CD4-positive, alpha-beta T cell (primary cell): Measurements from ENCODE around the gene RIPK4. TPM values are rescaled to one million over a fixed set of nuclear protein-coding genes. Genes with fewer than 3 reads are reported as not detected.

Experiments used
- ATAC-seq: fragments of 200-7000 bp; cut with Tn5 transposase; one replicate; pipeline ENCODE4 v1.10.0; 2022; ENCODE audit warnings: mild to moderate bottlenecking; ENCODE audit not compliant: poor library complexity
- CTCF ChIA-PET: fragments of 350-600 bp; sonication (Branson Sonifier 250); formaldehyde crosslinking; loops from one replicate; lab custom pipeline; 2021; ENCODE audit warnings: antibody characterized with exemption, inconsistent platforms; lab: Charles Lee
- POLR2A ChIA-PET: fragments of 350-600 bp; sonication (Branson Sonifier 250); formaldehyde crosslinking; loops from one replicate; lab custom pipeline; 2021; ENCODE audit warnings: antibody characterized with exemption, inconsistent platforms; lab: Charles Lee
- DNase-seq, 14 experiments: peaks; one replicate each; pipeline ENCODE4 v3.0.0-alpha.2; 2013 to 2020; ENCODE audit warnings: mixed read lengths in 2 of 14
- H3K27ac ChIP-seq, 2 donors: one replicate each; pipeline versions ENCODE4 v1.5.1 to v1.7.0; 2013; ENCODE audit warnings: low read length in 2 of 2, low read depth in 1 of 2, mild to moderate bottlenecking in 1 of 2
- H3K27me3 ChIP-seq, 2 experiments: 1 replicate in 1 of 2; 2 replicates in 1 of 2; pipeline versions ENCODE4 v1.6.1 to v1.7.0; 2013; ENCODE audit warnings: low read length in 2 of 2, control low read depth in 1 of 2, mild to moderate bottlenecking in 1 of 2, moderate library complexity in 1 of 2; ENCODE audit not compliant: insufficient read depth in 2 of 2, control insufficient read depth in 1 of 2
- H3K36me3 ChIP-seq: one replicate; pipeline ENCODE4 v1.6.1; 2013; ENCODE audit warnings: low read length, control low read depth; ENCODE audit not compliant: insufficient read depth
- H3K4me1 ChIP-seq: one replicate; pipeline ENCODE4 v1.6.1; 2013; ENCODE audit warnings: low read length, control low read depth; ENCODE audit not compliant: insufficient read depth
- H3K4me3 ChIP-seq: one replicate; pipeline ENCODE4 v1.5.1; 2013; ENCODE audit warnings: mild to moderate bottlenecking, low read length, moderate library complexity
- H3K9me3 ChIP-seq, 2 experiments: 1 replicate in 1 of 2; 2 replicates in 1 of 2; pipeline versions ENCODE4 v1.6.1 to v1.7.0; 2013; ENCODE audit warnings: low read length in 2 of 2, mild to moderate bottlenecking in 2 of 2, control low read depth in 1 of 2, moderate library complexity in 1 of 2; ENCODE audit not compliant: control insufficient read depth in 1 of 2, insufficient read depth in 1 of 2
- H3K27ac Mint-ChIP-seq: one replicate; pipeline ENCODE4 v1.8.0; 2020; ENCODE audit warnings: mixed read lengths
- H3K27me3 Mint-ChIP-seq: one replicate; pipeline ENCODE4 v1.8.0; 2021; ENCODE audit warnings: mixed read lengths
- H3K36me3 Mint-ChIP-seq: one replicate; pipeline ENCODE4 v1.8.0; 2021; ENCODE audit warnings: low read depth, mixed read lengths
- H3K4me1 Mint-ChIP-seq: one replicate; pipeline ENCODE4 v1.8.0; 2021; ENCODE audit warnings: low read depth, mixed read lengths
- H3K4me3 Mint-ChIP-seq: one replicate; pipeline ENCODE4 v1.8.0; 2020; ENCODE audit warnings: mild to moderate bottlenecking, mixed read lengths
- H3K9me3 Mint-ChIP-seq: one replicate; pipeline ENCODE4 v1.8.0; 2020; ENCODE audit warnings: mixed read lengths
- intact Hi-C, 2 experiments: fragments of 100-400 bp; cut with DNase I in 1 of 2; cut with micrococcal nuclease in 1 of 2; formaldehyde crosslinking; loops; one replicate each; pipeline versions ENCODE4 v1.15.1 to v1.9.0; 2023 to 2025; cut with DNase I, micrococcal nuclease
- total RNA-seq, 174 experiments: library from RNA in 2 of 174; stranded (reverse) in 2 of 174; gene quantifications; one replicate each; pipeline ENCODE4 v1.2.3 and lab custom pipeline; 2021 to 2026
- TF ChIP-seq, protein P1 (sequence below): fragments of 200-600 bp; IDR thresholded peaks from one replicate; pipeline ENCODE4 v1.8.0; 2022; ENCODE audit warnings: antibody characterized with exemption, mild to moderate bottlenecking

RIPK4 gene
- total RNA-seq, 2 experiments from 2014 or later: 2.5 to 3.0 TPM

DNA sequence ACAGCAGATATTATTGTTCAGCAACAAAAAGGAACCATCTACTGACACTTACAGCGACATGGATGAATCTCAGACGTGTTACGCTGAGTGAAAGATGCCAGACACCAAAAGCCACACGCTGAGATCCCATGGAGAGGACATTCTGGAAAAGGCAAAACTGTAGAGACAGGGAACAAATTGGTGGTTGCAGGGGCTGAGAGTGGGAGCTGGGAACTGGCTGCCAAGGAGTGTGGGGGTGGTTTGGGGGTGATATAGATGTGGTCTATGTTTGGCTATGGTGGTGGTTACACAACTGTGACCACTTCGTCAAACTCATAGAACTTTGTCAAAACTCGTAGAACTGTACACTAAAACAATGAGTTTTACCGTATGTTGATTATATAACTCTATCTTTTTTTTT, 57.7 kb downstream of the RIPK4 start:
- intact Hi-C loops: no loop called here
- ChIA-PET CTCF (no interaction called here), POLR2A (no interaction called here)
- H3K4me3 Mint-ChIP-seq: no peak overlapping the region
- H3K4me3 ChIP-seq: no peak overlapping the region
- H3K9me3 Mint-ChIP-seq: no peaks in the 10 kb centered on the region
- no peaks in the 10 kb centered on the region for H3K4me1 ChIP-seq
- peaks cover 18 to 36% of the 10 kb centered on the region in 2 experiments for H3K27me3 ChIP-seq
- H3K27ac Mint-ChIP-seq: no peak overlapping the region
- DNase-seq: no peak
- H3K4me1 Mint-ChIP-seq: no peaks in the 10 kb centered on the region
- ATAC-seq: no peak
- H3K27ac ChIP-seq: no peak overlapping the region
- H3K36me3 Mint-ChIP-seq: no peaks in the 10 kb centered on the region
- TF ChIP-seq, protein P1, sequence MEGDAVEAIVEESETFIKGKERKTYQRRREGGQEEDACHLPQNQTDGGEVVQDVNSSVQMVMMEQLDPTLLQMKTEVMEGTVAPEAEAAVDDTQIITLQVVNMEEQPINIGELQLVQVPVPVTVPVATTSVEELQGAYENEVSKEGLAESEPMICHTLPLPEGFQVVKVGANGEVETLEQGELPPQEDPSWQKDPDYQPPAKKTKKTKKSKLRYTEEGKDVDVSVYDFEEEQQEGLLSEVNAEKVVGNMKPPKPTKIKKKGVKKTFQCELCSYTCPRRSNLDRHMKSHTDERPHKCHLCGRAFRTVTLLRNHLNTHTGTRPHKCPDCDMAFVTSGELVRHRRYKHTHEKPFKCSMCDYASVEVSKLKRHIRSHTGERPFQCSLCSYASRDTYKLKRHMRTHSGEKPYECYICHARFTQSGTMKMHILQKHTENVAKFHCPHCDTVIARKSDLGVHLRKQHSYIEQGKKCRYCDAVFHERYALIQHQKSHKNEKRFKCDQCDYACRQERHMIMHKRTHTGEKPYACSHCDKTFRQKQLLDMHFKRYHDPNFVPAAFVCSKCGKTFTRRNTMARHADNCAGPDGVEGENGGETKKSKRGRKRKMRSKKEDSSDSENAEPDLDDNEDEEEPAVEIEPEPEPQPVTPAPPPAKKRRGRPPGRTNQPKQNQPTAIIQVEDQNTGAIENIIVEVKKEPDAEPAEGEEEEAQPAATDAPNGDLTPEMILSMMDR: no peak
- peaks cover 0 to 19% of the 10 kb centered on the region in 2 experiments for H3K9me3 ChIP-seq
- H3K27me3 Mint-ChIP-seq: peaks cover 61% of the 10 kb centered on the region
- H3K36me3 ChIP-seq: no peaks in the 10 kb centered on the region

DNA sequence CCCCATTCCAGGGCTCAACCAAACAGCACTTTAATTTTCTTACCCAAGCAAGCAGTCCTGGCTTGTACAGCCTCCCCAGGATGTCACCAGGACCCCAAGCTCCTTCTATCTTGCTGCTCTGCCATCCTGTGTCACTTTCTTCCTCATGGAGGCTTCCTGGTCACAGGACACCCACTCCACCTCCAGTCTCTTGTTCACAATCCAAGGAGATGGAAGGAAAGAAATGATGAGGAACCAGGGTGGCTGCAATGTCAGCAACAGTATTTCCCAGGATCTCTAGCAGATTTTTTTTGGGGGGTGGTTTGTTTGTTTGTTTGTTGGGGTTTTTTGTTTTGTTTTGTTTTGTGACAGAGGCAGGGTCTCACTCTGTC, 58.9 kb downstream of the RIPK4 start:
- ATAC-seq (no peak), DNase-seq (no peak)
- Histone ChIP-seq H3K4me1 (no peaks in the 10 kb centered on the region), H3K9me3 (peaks cover 0 to 19% of the 10 kb centered on the region in 2 experiments), H3K4me3 (no peak overlapping the region), H3K36me3 (no peaks in the 10 kb centered on the region), H3K27ac (no peak overlapping the region), H3K27me3 (peaks cover 18 to 33% of the 10 kb centered on the region in 2 experiments)
- TF ChIP-seq, protein P1: no peak
- H3K4me1 Mint-ChIP-seq: no peaks in the 10 kb centered on the region
- intact Hi-C loops: no loop called here
- H3K27ac Mint-ChIP-seq: no peak overlapping the region
- H3K4me3 Mint-ChIP-seq: no peak overlapping the region
- CTCF ChIA-PET: no interaction called here
- peaks cover 59% of the 10 kb centered on the region for H3K27me3 Mint-ChIP-seq
- H3K36me3 Mint-ChIP-seq: no peaks in the 10 kb centered on the region
- POLR2A ChIA-PET: no interaction called here
- no peaks in the 10 kb centered on the region for H3K9me3 Mint-ChIP-seq

DNA sequence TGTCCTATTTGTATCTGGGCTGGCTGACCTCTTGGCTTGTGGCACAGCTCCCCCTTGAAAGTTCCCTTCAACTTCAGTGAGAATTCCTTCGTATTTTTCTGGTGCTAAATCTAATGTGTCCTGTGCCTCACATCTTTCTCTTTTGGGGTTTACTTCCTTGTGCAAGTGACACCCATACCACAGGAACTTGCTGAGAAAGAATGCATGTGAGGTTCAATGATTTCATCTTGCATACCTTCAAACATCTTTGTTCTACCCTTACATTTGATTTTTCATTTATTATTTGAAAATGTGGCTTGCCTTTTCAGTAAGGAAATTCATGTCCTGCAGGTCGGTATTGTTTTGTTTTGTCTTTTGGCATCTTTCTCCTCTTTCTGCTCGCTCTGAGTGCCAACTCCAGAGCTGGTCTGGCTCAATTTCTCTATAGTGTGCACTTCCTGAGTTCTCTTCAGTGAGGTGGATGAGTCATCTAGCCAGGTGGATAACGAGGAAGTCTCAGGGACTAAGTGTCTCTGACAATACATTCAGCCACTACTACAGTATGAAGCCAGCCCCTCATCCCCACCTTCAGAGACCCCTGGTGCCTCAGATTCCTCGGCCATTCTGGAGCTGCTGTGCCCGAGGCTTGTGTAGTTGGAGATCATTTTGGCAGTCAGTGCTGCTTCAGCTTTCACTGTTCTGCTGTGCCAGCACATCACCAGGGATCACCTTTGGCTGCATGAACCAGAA, 59.5 kb downstream of the RIPK4 start:
- Histone ChIP-seq H3K27me3 (peaks cover 18 to 33% of the 10 kb centered on the region in 2 experiments), H3K9me3 (peaks cover 0 to 19% of the 10 kb centered on the region in 2 experiments), H3K27ac (no peak overlapping the region), H3K4me1 (no peaks in the 10 kb centered on the region), H3K4me3 (no peak overlapping the region), H3K36me3 (no peaks in the 10 kb centered on the region)
- Mint-ChIP-seq H3K4me3 (no peak overlapping the region), H3K36me3 (no peaks in the 10 kb centered on the region), H3K27ac (no peak overlapping the region), H3K27me3 (peaks cover 59% of the 10 kb centered on the region), H3K9me3 (no peaks in the 10 kb centered on the region), H3K4me1 (no peaks in the 10 kb centered on the region)
- ChIA-PET CTCF (no interaction called here), POLR2A (no interaction called here)
- DNase-seq (no peak), ATAC-seq (no peak)
- intact Hi-C loops: no loop called here
- TF ChIP-seq, protein P1: no peak
